Lung (tissue), 12 donors: Measurements from ENCODE around the gene MIAT. TPM values are rescaled to one million over a fixed set of nuclear protein-coding genes. Genes with fewer than 3 reads are reported as not detected.
A peak's percentile ranks its signal among the peaks of the same experiment; 100 is the strongest.

ENCODE experiments used
- ATAC-seq: fragments of 200-7000 bp; cut with Tn5 transposase; one replicate; pipeline ENCODE4 v1.9.1; 2020; ENCODE audit warnings: moderate number of reproducible peaks; ENCODE audit not compliant: insufficient read depth, low FRiP score
- DNase-seq, 3 donors: peaks; one replicate each; pipeline ENCODE4 v3.0.0-alpha.2; 2013 to 2017
- H3K27ac ChIP-seq, 2 donors: one replicate each; pipeline ENCODE4 v1.5.1; 2013; ENCODE audit warnings: mild to moderate bottlenecking in 2 of 2, moderate library complexity in 2 of 2, control low read depth in 1 of 2, inconsistent platforms in 1 of 2, low read depth in 1 of 2, low read length in 1 of 2
- H3K27me3 ChIP-seq, 3 donors: one replicate each; pipeline ENCODE4 v1.5.1; 2013; ENCODE audit warnings: low read length in 2 of 3; ENCODE audit not compliant: control insufficient read depth in 3 of 3, insufficient read depth in 3 of 3
- H3K36me3 ChIP-seq, 4 donors: one replicate each; pipeline ENCODE4 v1.5.1; 2013; ENCODE audit warnings: low read length in 4 of 4, mild to moderate bottlenecking in 1 of 4, moderate library complexity in 1 of 4; ENCODE audit not compliant: control insufficient read depth in 4 of 4, insufficient read depth in 4 of 4
- H3K4me1 ChIP-seq, 5 donors: one replicate each; pipeline ENCODE4 v1.5.1; 2013; ENCODE audit warnings: low read length in 5 of 5, mild to moderate bottlenecking in 2 of 5, moderate library complexity in 1 of 5; ENCODE audit not compliant: control insufficient read depth in 5 of 5, insufficient read depth in 5 of 5
- H3K4me3 ChIP-seq: one replicate; pipeline ENCODE4 v1.5.1; 2013; ENCODE audit warnings: mild to moderate bottlenecking, control low read depth, moderate library complexity
- H3K9ac ChIP-seq, 2 donors: one replicate each; pipeline ENCODE4 v1.5.1; 2013; ENCODE audit warnings: low read length in 2 of 2, control low read depth in 1 of 2; ENCODE audit not compliant: insufficient read depth in 1 of 2
- H3K9me3 ChIP-seq, 4 donors: one replicate each; pipeline ENCODE4 v1.5.1; 2013; ENCODE audit warnings: low read length in 3 of 4, mild to moderate bottlenecking in 1 of 4, moderate library complexity in 1 of 4; ENCODE audit not compliant: control insufficient read depth in 4 of 4, insufficient read depth in 3 of 4
- WGBS, 2 donors: extraction: QIAGEN DNeasy Blood & Tissue Kit; methylation state at CpG; one replicate each; pipeline ENCODE4 v1.1.7; 2013; 5-methylcytosine and 5-hydroxymethylcytosine counted together
- polyA plus RNA-seq, 2 donors: library from polyadenylated mRNA; stranded (reverse); fragments of 200-250 nt; gene quantifications; one replicate each; pipeline ENCODE4 v1.2.1, GENCODE V29; 2013
- total RNA-seq, 2 donors: library from RNA; depleted of rRNA in 1 of 2; stranded (reverse); fragments of >200 nt in 1 of 2; gene quantifications; one replicate each; pipeline ENCODE4 v1.2.1, GENCODE V29; 2014 to 2021
- TF ChIP-seq, protein P1 (sequence below): IDR thresholded peaks from 2 replicates; pipeline ENCODE4 v1.5.1; 2012; ENCODE audit warnings: mild to moderate bottlenecking; ENCODE audit errors: control extremely low read depth, extremely low read depth
- donor health status: control.
- donor health status: control.
- donor health status: Bipolar disorder and iron deficiency.
- donor health status: healthy.
- donor health status: DM: yes; HTN: yes; CAD: no.

MIAT gene
- total and polyA plus RNA-seq, 4 donors: 1.7 to 5.4 (median 4.8) TPM

DNA sequence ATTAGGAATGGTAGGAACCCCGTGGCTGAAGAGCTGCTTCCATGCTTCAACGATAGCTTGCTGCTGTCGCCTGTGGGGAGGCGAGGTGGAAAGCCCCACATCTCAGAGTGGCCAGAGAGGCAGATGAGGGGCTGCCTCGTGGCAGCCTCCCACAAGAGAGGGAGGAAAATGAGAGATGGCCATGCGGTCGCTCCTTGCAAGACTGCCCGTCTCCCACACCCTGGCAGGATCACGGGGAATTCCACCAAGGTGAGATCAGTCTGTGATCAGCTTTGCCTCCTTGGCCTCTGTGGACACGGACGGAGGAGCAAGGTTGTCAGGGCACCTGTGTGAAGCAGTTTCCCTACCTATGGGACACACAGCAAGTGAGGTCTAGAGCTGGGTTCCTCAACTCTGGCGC, 32.6 kb upstream of the MIAT start:
- 87 to 94% methylated on average over 12 of the region's 12 CpGs for WGBS, 2 donors
- no peaks in the 10 kb centered on the region for H3K36me3 ChIP-seq
- H3K27ac ChIP-seq: no peak overlapping the region
- DNase-seq (no peak), ATAC-seq (no peak)
- no peak overlapping the region for H3K4me3 ChIP-seq
- TF ChIP-seq, protein P1, sequence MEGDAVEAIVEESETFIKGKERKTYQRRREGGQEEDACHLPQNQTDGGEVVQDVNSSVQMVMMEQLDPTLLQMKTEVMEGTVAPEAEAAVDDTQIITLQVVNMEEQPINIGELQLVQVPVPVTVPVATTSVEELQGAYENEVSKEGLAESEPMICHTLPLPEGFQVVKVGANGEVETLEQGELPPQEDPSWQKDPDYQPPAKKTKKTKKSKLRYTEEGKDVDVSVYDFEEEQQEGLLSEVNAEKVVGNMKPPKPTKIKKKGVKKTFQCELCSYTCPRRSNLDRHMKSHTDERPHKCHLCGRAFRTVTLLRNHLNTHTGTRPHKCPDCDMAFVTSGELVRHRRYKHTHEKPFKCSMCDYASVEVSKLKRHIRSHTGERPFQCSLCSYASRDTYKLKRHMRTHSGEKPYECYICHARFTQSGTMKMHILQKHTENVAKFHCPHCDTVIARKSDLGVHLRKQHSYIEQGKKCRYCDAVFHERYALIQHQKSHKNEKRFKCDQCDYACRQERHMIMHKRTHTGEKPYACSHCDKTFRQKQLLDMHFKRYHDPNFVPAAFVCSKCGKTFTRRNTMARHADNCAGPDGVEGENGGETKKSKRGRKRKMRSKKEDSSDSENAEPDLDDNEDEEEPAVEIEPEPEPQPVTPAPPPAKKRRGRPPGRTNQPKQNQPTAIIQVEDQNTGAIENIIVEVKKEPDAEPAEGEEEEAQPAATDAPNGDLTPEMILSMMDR: no peak
- H3K27me3 ChIP-seq: no peaks in the 10 kb centered on the region
- H3K9me3 ChIP-seq: no peaks in the 10 kb centered on the region
- H3K4me1 ChIP-seq: peaks cover 0 to 2% (median 0%) of the 10 kb centered on the region in 5 donors
- no peak overlapping the region for H3K9ac ChIP-seq

- Histone ChIP-seq H3K4me3 (no peak overlapping the region), H3K9ac (no peak overlapping the region), H3K27me3 (no peaks in the 10 kb centered on the region), H3K27ac (no peak overlapping the region), H3K36me3 (no peaks in the 10 kb centered on the region), H3K4me1 (peaks cover 0 to 7% (median 0%) of the 10 kb centered on the region in 5 donors), H3K9me3 (peaks cover 0 to 2% (median 0%) of the 10 kb centered on the region in 4 donors)
- TF ChIP-seq, protein P1: no peak
- DNase-seq (no peak), ATAC-seq (no peak)
- WGBS, 2 donors: 89 to 94% methylated on average over 18 of the region's 18 CpGs
These were observed 27.2 kb upstream of the MIAT start for GRCh38 chr22:26629988-26630761.

- peak overlapping the region in 1 of 2 donors; percentile 33 for H3K27ac ChIP-seq
- no peaks in the 10 kb centered on the region for H3K36me3 ChIP-seq
- no peaks in the 10 kb centered on the region for H3K27me3 ChIP-seq
- ATAC-seq (no peak), DNase-seq (no peak)
- peaks cover 0 to 2% (median 0%) of the 10 kb centered on the region in 4 donors for H3K9me3 ChIP-seq
- H3K9ac ChIP-seq: no peak overlapping the region
- 94 to 97% methylated on average over 4 of the region's 4 CpGs for WGBS, 2 donors
- no peak overlapping the region for H3K4me3 ChIP-seq
- TF ChIP-seq, protein P1: no peak
- peaks cover 0 to 7% (median 0%) of the 10 kb centered on the region in 5 donors for H3K4me1 ChIP-seq
These were observed 26.1 kb upstream of the MIAT start for GRCh38 chr22:26631282-26631681.
